GM20431 (cell line): Measurements from ENCODE around the gene UBE2E2.

ENCODE experiments used
- in situ Hi-C: fragments of 300-500 bp; cut with MseI, MboI; formaldehyde crosslinking; loops from one replicate; pipeline ENCODE4 v1.15.0; 2020; ENCODE audit warnings: low sequenced_read_pairs; ENCODE audit not compliant: unreplicated experiment

UBE2E2 gene

GRCh38 chr3:23425410-23425809 lies 222.3 kb downstream of the UBE2E2 start:
- in situ Hi-C loops = no loop called here

- in situ Hi-C loops = no loop called here
Observed at GRCh38 chr3:23430781-23431398, 227.8 kb downstream of the UBE2E2 start.

GRCh38 chr3:23431764-23432163 lies 228.6 kb downstream of the UBE2E2 start:
- in situ Hi-C loops = no loop called here

GRCh38 chr3:23435318-23435717 lies 232.2 kb downstream of the UBE2E2 start:
- in situ Hi-C loops = no loop called here

GRCh38 chr3:23435904-23436303 lies 232.8 kb downstream of the UBE2E2 start:
- in situ Hi-C loops = no loop called here

GRCh38 chr3:23437484-23438145 lies 234.5 kb downstream of the UBE2E2 start:
- in situ Hi-C loops = no loop called here

- in situ Hi-C loops = no loop called here
Observed at GRCh38 chr3:23438657-23439056, 235.5 kb downstream of the UBE2E2 start.

GRCh38 chr3:23439080-23439479 lies 236.0 kb downstream of the UBE2E2 start:
- in situ Hi-C loops = no loop called here

- in situ Hi-C loops = no loop called here
Observed at GRCh38 chr3:23440416-23441294, 237.5 kb downstream of the UBE2E2 start.

- in situ Hi-C loops = no loop called here
Observed at GRCh38 chr3:23442598-23443383, 239.7 kb downstream of the UBE2E2 start.

- in situ Hi-C loops = no loop called here
Observed at GRCh38 chr3:23444386-23444785, 241.3 kb downstream of the UBE2E2 start.

GRCh38 chr3:23446301-23446700 lies 243.2 kb downstream of the UBE2E2 start:
- in situ Hi-C loops = no loop called here

GRCh38 chr3:23448998-23449537 lies 245.9 kb downstream of the UBE2E2 start:
- in situ Hi-C loops = no loop called here

GRCh38 chr3:23450051-23450450 lies 246.9 kb downstream of the UBE2E2 start:
- in situ Hi-C loops = no loop called here

GRCh38 chr3:23450806-23451205 lies 247.7 kb downstream of the UBE2E2 start:
- in situ Hi-C loops = no loop called here

- in situ Hi-C loops = no loop called here
Observed at GRCh38 chr3:23452408-23452807, 249.3 kb downstream of the UBE2E2 start.

- in situ Hi-C loops = no loop called here
Observed at GRCh38 chr3:23455084-23455483, 252.0 kb downstream of the UBE2E2 start.

- in situ Hi-C loops = no loop called here
Observed at GRCh38 chr3:23455775-23456174, 252.6 kb downstream of the UBE2E2 start.

- in situ Hi-C loops = no loop called here
Observed at GRCh38 chr3:23457697-23458096, 254.6 kb downstream of the UBE2E2 start.

- in situ Hi-C loops = no loop called here
Observed at GRCh38 chr3:23459465-23459864, 256.3 kb downstream of the UBE2E2 start.
